Activated CD4-positive, alpha-beta T cell treated with anti-CD3 and anti-CD28 coated beads, Interleukin-2, amount 10 ng/mL, durations not matched to agents 24 days and 14 days (primary cell): Measurements from ENCODE around the gene EFTUD2. TPM values are rescaled to one million over a fixed set of nuclear protein-coding genes. Genes with fewer than 3 reads are reported as not detected.
A peak's percentile ranks its signal among the peaks of the same experiment; 100 is the strongest.

Experiments
- DNase-seq: peaks from one replicate; pipeline ENCODE4 v3.0.0; 2022
- H3K27ac Mint-ChIP-seq: one replicate; pipeline ENCODE4 v1.8.0; 2022; ENCODE audit warnings: mild to moderate bottlenecking, mixed read lengths
- H3K27me3 Mint-ChIP-seq: one replicate; pipeline ENCODE4 v1.8.0; 2022; ENCODE audit warnings: mixed read lengths
- H3K36me3 Mint-ChIP-seq: one replicate; pipeline ENCODE4 v1.8.0; 2022; ENCODE audit warnings: low read depth, mild to moderate bottlenecking, mixed read lengths
- H3K4me1 Mint-ChIP-seq: one replicate; pipeline ENCODE4 v1.8.0; 2021; ENCODE audit warnings: mixed read lengths
- H3K4me3 Mint-ChIP-seq: one replicate; pipeline ENCODE4 v1.8.0; 2022; ENCODE audit warnings: mild to moderate bottlenecking, moderate library complexity, mixed read lengths
- H3K9me3 Mint-ChIP-seq: one replicate; pipeline ENCODE4 v1.8.0; 2021; ENCODE audit warnings: mixed read lengths
- intact Hi-C: fragments of 100-400 bp; cut with micrococcal nuclease; formaldehyde crosslinking; loops from one replicate; pipeline ENCODE4 v1.15.1; 2023
- total RNA-seq: library from RNA; stranded (reverse); gene quantifications from 2 replicates; pipeline ENCODE4 v1.2.3, GENCODE V29; 2022

Gene EFTUD2
- total RNA-seq, 1 donor from 2014 or later = 262 TPM

DNA sequence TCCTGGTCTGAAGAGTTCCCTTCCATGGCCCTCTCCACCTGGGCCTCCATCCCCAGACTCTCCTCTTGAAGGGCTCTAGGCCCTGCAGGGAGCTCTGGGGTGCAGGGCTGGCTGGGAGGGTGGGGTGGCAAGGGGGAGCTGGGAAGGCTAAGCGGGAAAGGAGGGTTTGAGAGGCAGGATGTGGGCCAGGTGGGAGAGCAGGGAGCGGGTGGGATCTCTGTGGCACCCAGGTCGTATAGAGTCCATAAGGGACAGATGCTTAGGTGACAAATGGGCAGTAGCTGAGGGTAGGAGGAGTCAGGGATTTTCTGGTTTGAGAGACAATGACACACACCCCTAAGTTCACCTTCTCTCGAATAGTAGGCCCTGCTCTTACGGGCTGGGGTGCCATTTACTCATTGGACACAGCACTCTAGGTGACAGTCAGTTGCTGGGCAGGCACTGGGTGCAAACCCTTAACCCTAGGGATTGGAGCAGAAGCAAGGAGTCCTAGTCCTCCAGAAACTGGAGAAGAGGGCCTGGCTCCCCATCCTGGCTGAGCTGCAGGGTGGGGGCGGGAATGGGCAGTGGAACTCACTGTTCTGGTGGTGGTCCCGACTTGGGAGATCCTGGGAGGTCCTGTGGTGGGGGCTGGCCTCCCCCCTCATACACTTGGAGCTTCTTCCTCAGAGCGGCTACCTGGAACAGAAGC lies 33.0 kb upstream of the EFTUD2 start:
- Mint-ChIP-seq H3K9me3 (no peaks in the 10 kb centered on the region), H3K4me3 (no peak overlapping the region), H3K27me3 (no peaks in the 10 kb centered on the region), H3K4me1 (peaks cover 5% of the 10 kb centered on the region), H3K36me3 (peaks cover 64% of the 10 kb centered on the region), H3K27ac (no peak overlapping the region)
- DNase-seq = no peak
- intact Hi-C loops = no loop called here

DNA sequence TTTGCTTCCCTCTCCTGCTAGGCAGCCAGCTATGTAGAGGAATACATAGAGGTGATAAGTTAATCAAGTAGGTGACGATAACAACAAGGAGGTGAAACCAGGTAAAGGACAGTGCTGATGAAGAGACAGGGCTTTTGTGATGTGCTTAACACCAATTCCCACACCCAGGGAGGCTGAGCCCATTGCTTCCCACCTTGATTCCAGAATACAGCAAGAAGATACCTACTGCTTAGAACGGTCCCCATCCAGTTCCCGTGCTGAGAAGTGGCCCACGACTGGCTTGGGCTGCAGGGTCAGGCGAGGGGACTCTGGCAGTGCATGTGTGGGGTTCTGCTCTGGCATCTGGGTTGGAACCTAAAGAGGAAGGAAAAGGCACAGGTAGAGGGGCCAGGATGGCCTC lies 32.1 kb upstream of the EFTUD2 start:
- H3K27me3 Mint-ChIP-seq = no peaks in the 10 kb centered on the region
- H3K9me3 Mint-ChIP-seq = no peaks in the 10 kb centered on the region
- H3K4me1 Mint-ChIP-seq = peaks cover 2% of the 10 kb centered on the region
- intact Hi-C loops = no loop called here
- peaks cover 66% of the 10 kb centered on the region for H3K36me3 Mint-ChIP-seq
- H3K27ac Mint-ChIP-seq = no peak overlapping the region
- DNase-seq = no peak
- no peak overlapping the region for H3K4me3 Mint-ChIP-seq

DNA sequence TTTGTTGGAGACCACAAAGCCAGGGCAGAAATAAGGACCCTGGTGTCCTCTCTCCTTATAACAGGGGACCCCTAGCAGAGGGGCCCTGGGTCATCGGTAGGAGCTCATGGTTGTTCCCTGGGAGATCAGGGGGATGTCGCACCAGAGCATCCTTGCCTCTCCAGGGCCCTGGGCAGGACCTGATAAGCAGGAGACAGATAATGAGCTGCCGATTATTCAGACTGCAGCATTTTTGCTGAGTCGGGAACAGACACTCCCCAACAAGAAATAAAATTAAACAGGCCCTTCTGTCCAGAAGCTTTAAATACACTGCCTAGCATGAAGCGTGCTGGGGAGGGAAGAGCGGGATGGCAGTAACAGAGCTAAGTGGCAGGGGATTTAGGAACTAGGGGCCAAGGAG lies 31.4 kb upstream of the EFTUD2 start:
- Mint-ChIP-seq H3K27me3 (no peaks in the 10 kb centered on the region), H3K4me1 (peaks cover 2% of the 10 kb centered on the region), H3K36me3 (peaks cover 67% of the 10 kb centered on the region), H3K27ac (peak overlapping the region; percentile 34), H3K4me3 (no peak overlapping the region), H3K9me3 (no peaks in the 10 kb centered on the region)
- no peak for DNase-seq
- intact Hi-C loops = no loop called here

DNA sequence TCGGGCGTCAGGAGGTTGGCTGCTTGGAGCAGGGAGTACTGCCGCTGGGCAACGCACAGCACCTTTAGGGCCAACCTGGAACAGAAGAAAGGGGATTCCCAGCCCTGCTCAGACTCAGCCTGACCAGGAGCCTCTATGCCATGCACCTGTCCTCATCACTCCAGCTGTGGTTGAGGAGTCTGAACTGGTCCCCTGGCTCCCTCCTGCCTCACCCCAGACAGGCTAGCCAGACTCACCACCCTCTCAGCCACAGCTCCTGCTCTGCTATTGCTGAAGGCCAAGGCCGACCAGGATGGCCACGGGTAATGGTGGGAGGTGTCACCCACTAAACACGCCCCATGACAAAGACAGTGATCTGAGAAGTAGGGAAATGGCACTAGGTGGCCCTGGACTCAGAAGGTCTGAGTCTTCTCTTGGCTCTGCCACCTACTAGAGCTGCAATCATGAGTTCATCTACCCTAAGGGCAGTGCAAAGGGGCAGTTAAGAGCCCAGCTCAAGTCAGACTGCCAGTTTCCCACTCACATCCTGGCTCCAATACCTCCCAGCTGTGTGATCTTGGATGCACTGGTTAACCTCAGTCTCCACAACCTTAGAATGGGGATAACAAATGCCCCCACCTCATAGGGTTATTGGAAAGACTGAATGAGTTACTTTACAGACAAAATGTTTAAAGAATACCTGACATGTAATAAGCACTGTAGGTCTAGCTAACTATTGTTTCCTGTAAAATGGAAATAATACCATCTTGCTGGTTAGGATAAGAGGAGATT lies 29.9 kb upstream of the EFTUD2 start:
- peaks cover 58% of the 10 kb centered on the region for H3K36me3 Mint-ChIP-seq

DNA sequence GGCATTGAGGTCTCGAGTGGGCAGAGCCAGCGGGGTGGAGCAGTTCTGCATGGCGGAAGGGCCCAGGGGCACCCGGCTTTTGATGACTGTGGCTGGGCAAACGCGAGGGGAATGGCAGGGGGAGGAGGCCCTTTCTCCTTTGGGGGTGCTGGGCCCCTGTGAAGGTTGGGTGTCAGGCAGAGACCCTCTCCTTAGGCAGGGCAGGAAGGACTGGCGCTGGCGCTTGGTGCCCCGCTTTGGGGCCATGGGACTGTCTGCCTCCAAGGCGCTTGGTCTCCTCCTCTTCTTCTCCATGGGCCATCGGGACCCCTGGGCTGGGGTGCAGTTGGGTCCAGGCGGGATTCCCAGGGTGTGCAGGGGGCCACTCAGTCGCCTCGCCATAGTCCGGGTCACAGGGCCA lies 28.9 kb upstream of the EFTUD2 start:
- Mint-ChIP-seq H3K9me3 (no peaks in the 10 kb centered on the region), H3K4me3 (no peak overlapping the region), H3K27me3 (no peaks in the 10 kb centered on the region), H3K36me3 (peaks cover 49% of the 10 kb centered on the region), H3K27ac (no peak overlapping the region), H3K4me1 (no peaks in the 10 kb centered on the region)
- intact Hi-C loops = no loop called here
- no peak for DNase-seq

More for the DNA sequence above, 29.9 kb upstream of the EFTUD2 start:
- no peaks in the 10 kb centered on the region for H3K4me1 Mint-ChIP-seq
- no peaks in the 10 kb centered on the region for H3K27me3 Mint-ChIP-seq
- no peak overlapping the region for H3K27ac Mint-ChIP-seq
- H3K9me3 Mint-ChIP-seq = no peaks in the 10 kb centered on the region
- intact Hi-C loops = no loop called here
- DNase-seq = no peak
- no peak overlapping the region for H3K4me3 Mint-ChIP-seq

DNA sequence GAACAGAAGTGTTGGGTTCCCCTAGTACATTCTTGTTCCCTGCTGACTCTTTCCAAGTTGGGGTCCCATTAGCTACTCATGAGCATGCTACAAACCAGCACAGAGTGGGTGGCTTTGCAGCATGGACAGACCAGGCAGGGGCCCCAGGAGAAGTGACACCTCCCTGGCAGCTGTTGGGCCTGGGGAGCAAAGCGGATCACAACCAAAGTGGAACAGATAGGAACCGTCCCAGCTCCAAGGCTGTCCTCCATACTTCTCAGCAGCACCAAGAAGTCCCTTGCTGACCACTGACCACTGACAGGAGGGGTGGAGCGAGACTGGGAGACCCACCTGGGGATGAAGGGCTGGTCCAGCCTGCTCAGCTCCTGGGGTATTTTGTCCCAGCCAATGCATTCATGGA lies 28.5 kb upstream of the EFTUD2 start:
- DNase-seq = no peak
- H3K4me1 Mint-ChIP-seq = no peaks in the 10 kb centered on the region
- no peak overlapping the region for H3K27ac Mint-ChIP-seq
- no peaks in the 10 kb centered on the region for H3K27me3 Mint-ChIP-seq
- H3K9me3 Mint-ChIP-seq = no peaks in the 10 kb centered on the region
- intact Hi-C loops = no loop called here
- no peak overlapping the region for H3K4me3 Mint-ChIP-seq
- peaks cover 49% of the 10 kb centered on the region for H3K36me3 Mint-ChIP-seq

DNA sequence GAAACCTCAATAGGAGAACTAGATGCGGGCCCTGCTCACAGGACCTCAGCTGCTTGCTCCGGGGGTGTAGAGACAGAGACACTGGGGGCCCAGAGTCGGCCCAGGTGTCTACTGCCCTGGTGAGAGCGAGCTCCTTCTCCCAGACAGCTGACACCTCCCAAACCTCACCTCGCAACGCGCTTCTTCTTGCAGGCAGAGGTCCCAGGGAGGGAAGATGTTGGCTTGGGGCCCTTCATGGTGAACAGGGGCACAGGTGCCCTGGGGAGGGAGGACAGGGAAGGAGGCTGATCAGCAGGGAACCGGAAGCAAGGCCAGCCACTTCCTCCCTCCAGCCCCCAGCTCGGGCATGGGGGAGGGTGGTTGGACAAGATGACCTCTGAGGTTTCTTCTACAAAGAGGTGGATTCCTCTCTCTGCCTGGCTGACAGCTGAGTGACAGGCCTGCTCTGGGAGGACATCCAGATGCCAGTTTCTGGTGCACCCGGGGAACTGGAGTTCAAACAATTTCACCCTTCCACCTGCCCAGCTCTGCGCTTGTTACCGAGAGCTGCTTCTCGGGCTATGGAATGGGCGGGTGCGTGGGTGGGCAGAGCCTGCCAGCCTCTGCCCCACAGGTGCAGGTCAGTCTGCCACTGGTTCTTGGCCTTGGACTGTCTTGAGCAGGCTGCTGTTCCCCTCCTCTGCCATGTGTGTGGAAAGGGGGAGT lies 27.7 kb upstream of the EFTUD2 start:
- Mint-ChIP-seq H3K27ac (peak overlapping the region; percentile 19), H3K36me3 (peaks cover 47% of the 10 kb centered on the region), H3K4me1 (no peaks in the 10 kb centered on the region), H3K9me3 (no peaks in the 10 kb centered on the region), H3K27me3 (peaks cover 2% of the 10 kb centered on the region), H3K4me3 (no peak overlapping the region)
- DNase-seq = no peak
- intact Hi-C loops = no loop called here

DNA sequence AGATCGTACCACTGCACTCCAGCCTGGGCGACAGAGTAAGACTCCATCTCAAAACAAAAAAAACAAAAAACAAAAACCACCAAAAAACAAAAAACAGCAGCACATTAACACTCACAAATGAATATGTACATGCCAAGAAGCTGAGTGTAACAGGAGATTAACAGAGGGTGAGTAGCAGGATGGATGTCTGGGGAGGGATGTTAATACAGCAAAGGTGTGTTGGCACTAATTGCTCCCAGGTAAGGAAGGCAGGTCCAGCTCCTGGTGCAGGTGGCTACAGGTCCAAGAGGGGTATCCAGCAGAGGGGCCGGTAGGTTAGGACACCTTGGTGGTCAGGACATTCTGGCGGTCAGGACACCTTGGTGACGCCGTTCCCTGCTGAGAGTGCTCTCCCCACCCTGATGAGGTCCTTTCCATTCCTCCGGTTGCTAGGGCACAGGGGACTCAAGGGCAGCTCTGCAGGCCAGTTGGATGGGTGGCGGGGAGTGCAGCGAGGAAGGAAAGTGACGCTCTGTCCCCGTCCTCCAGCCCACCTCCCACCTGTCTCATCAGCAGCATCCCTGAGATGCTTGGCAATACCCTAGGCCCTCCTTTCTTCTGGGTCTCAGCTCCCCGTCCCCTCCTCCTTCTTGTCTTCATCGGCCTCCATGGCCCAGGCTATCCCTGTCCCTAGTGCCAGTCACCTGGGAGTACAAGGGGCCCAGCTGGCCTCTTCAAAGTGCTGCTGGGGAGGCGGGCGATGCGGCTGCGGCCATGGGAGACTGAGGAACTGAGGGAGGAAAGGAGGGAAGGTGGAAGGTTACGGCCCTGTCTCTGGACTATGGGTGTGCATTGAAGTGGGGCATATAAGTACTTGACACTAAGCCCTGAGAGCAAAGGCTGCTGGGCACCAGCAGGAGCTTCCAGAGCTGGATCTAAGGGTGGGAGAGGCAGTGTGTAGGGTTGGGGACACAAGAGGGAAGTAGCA lies 26.8 kb upstream of the EFTUD2 start:
- peak overlapping the region; percentile 19 for H3K27ac Mint-ChIP-seq
- intact Hi-C loops = no loop called here
- H3K4me3 Mint-ChIP-seq = no peak overlapping the region
- no peak for DNase-seq
- no peaks in the 10 kb centered on the region for H3K9me3 Mint-ChIP-seq
- H3K36me3 Mint-ChIP-seq = peaks cover 38% of the 10 kb centered on the region
- no peaks in the 10 kb centered on the region for H3K4me1 Mint-ChIP-seq
- H3K27me3 Mint-ChIP-seq = peaks cover 7% of the 10 kb centered on the region

DNA sequence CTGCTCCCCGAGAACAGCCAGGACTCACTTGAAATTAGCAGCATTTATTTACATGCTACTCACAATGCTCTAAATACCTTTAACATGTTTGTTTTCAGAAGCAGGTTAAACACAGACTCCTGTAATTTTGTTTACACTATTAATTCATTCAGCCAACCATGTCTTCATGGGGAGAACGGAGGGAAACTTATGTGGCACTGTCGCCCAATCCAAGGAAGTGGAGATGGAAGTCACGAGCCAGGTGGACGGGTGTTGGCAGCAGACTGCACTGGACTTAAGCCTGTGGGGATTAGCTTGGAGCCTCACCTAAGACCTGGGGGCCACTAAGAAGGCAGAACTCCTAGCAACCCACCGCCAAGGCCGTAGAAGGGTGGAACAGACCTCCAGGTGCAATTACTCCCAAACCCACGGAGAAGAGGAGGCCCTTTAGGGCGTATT lies 24.9 kb upstream of the EFTUD2 start:
- no peaks in the 10 kb centered on the region for H3K9me3 Mint-ChIP-seq
- peaks cover 24% of the 10 kb centered on the region for H3K36me3 Mint-ChIP-seq
- H3K27ac Mint-ChIP-seq = no peak overlapping the region
- peaks cover 22% of the 10 kb centered on the region for H3K27me3 Mint-ChIP-seq
- intact Hi-C loops = no loop called here
- peaks cover 2% of the 10 kb centered on the region for H3K4me1 Mint-ChIP-seq
- H3K4me3 Mint-ChIP-seq = no peak overlapping the region
- DNase-seq = no peak

DNA sequence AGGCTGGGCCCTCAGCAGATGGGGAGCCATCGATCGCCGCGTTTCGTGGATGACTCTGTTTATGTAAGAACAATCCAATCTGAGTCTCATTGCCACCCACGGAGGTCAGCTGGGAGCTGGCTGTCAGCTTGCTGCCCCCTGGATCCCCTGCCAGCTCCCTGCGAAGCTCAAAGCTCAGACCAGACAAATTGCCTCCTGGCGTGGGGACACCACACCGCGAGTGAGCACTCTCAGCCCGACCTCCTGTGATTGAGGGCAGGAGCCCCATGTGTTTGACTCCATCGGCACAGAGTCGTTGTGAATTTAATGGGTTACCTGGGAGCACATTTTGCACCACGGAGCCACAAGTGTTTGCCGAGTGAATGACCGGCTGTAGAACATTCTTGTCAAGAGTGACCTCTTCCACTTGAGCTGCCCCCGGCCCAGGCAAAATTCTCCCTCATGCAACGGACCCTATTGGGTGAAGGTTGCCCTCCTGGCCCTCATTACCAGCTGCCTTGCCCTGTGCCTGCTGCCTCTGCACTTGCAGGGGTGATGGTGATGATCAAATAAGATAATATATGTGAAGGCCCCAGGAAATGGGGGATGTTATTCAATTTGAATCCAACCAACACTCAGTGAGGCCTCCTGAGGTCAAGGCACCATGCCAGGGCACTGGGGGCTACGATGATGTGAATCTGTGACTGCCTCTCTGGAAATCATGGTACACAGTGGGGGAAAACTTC lies 23.7 kb upstream of the EFTUD2 start:
- Mint-ChIP-seq H3K4me1 (peaks cover 2% of the 10 kb centered on the region), H3K4me3 (no peak overlapping the region), H3K9me3 (no peaks in the 10 kb centered on the region), H3K36me3 (peaks cover 18% of the 10 kb centered on the region), H3K27ac (no peak overlapping the region), H3K27me3 (peaks cover 29% of the 10 kb centered on the region)
- no peak for DNase-seq
- intact Hi-C loops = no loop called here

DNA sequence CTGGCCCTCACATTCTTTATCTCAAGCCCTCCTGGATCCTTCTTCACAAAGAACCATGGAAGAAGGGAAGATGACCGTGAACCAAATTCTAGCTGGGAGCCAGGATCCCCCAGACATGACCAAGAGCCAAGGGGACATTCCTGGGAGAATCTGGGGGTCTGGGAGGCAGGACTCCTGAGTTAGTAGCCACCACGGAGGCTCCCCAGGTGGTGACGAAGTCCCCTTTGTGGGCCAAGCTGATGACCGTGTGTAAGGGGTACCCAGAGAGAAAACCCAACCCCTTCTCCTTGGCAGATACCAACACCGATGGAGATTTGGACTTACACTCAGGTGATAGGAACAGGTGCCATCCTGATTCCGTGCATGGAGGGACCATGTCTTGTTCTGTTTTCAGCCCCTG lies 22.9 kb upstream of the EFTUD2 start:
- Mint-ChIP-seq H3K4me1 (peaks cover 2% of the 10 kb centered on the region), H3K27me3 (peaks cover 29% of the 10 kb centered on the region), H3K36me3 (peaks cover 12% of the 10 kb centered on the region), H3K27ac (no peak overlapping the region), H3K9me3 (no peaks in the 10 kb centered on the region), H3K4me3 (no peak overlapping the region)
- intact Hi-C loops = no loop called here
- no peak for DNase-seq

DNA sequence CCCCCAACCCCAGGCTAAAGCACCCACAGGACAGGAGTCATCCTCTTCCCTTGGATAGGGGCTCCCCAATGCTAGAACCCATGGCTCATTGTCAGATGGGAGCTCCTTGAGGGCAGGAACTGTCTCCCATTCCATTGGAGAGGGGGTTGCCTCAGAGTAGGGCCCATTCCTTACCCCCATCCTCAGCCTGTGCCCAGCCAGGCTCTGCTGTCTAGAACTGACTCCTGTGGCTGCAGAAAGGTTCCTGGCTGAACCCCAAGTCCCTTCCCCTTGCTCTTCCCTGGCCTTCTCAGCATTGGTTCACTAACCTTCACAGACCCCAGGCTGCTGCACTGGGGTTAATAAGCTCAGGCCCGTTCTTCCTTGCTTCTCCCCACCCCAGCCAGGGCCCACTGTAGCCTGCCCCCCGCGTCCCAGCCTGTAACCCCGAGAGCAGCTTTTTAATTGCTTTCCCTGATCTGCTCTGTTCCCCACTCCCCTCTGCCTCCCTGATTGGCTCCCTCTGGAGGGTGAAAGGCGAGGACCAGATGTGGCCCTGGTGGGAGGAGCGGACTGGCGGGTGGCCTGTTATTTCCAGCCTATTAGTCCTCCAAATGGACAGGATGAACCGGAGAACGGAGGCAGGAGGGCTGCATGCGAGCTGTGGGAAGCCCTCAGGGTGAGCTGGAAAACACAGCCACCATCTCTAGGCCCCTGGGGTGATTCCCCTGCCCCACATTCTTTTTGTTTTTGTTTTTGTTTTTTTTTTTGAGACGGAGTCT lies 22.1 kb upstream of the EFTUD2 start:
- H3K9me3 Mint-ChIP-seq = no peaks in the 10 kb centered on the region
- intact Hi-C loops = loop anchor here (2.0 kb wide), 1 partner anchor 177 kb away; no protein-coding TSS in a partner anchor
- H3K27ac Mint-ChIP-seq = no peak overlapping the region
- peaks cover 29% of the 10 kb centered on the region for H3K27me3 Mint-ChIP-seq
- peaks cover 2% of the 10 kb centered on the region for H3K4me1 Mint-ChIP-seq
- H3K36me3 Mint-ChIP-seq = peaks cover 7% of the 10 kb centered on the region
- no peak overlapping the region for H3K4me3 Mint-ChIP-seq
- no peak for DNase-seq
